Neuron (in vitro differentiated cells): Measurements from ENCODE around the gene PRR32.
"Not testable (repeated sequence)": the region's sequence is repeated elsewhere in the genome, so short reads cannot be mapped to it uniquely, and the experiment has no call there.

ENCODE experiments used
- H2AFZ ChIP-seq: one replicate; pipeline ENCODE4 v1.6.1; 2013; ENCODE audit warnings: low read depth, mild to moderate bottlenecking, inconsistent platforms, low read length, moderate library complexity
- H3K27me3 ChIP-seq: one replicate; pipeline ENCODE4 v1.6.1; 2013; ENCODE audit warnings: low read length; ENCODE audit not compliant: insufficient read depth
- H3K36me3 ChIP-seq: one replicate; pipeline ENCODE4 v1.6.1; 2013; ENCODE audit warnings: low read length; ENCODE audit not compliant: insufficient read depth
- H3K4me1 ChIP-seq: one replicate; pipeline ENCODE4 v1.6.1; 2013; ENCODE audit warnings: low read length; ENCODE audit not compliant: insufficient read depth
- H3K4me3 ChIP-seq: 2 replicates; pipeline ENCODE4 v1.5.1; 2013; ENCODE audit warnings: mild to moderate bottlenecking, low read length, moderate library complexity
- H3K9me3 ChIP-seq: one replicate; pipeline ENCODE4 v1.6.1; 2013; ENCODE audit warnings: low read length

Gene PRR32

GRCh38 chrX:126819429-126819828 lies at the start of gene PRR32:
Gene PRR32 (plus strand): TSS chrX:126819729. CDS start chrX:126819844, 115 bp downstream.
- H3K4me3 ChIP-seq: no peak within 1 kb of the TSS
- no peak within 1 kb of the TSS for H2AFZ ChIP-seq
- H3K36me3 ChIP-seq: no peaks in the 10 kb centered on the region
- no peaks in the 10 kb centered on the region for H3K4me1 ChIP-seq
- no peaks in the 10 kb centered on the region for H3K9me3 ChIP-seq
- no peaks in the 10 kb centered on the region for H3K27me3 ChIP-seq

GRCh38 chrX:126770179-126770578 lies 49.4 kb upstream of the PRR32 start:
- H3K4me1 ChIP-seq: no peaks in the 10 kb centered on the region
- no peak overlapping the region for H3K4me3 ChIP-seq
- no peak overlapping the region for H2AFZ ChIP-seq
- H3K36me3 ChIP-seq: no peaks in the 10 kb centered on the region
- no peaks in the 10 kb centered on the region for H3K27me3 ChIP-seq
- no peaks in the 10 kb centered on the region for H3K9me3 ChIP-seq

GRCh38 chrX:126785539-126785938 lies 34.0 kb upstream of the PRR32 start:
- Histone ChIP-seq H2AFZ (no peak overlapping the region), H3K36me3 (no peaks in the 10 kb centered on the region), H3K4me3 (no peak overlapping the region), H3K9me3 (no peaks in the 10 kb centered on the region), H3K27me3 (no peaks in the 10 kb centered on the region), H3K4me1 (no peaks in the 10 kb centered on the region)

- no peaks in the 10 kb centered on the region for H3K27me3 ChIP-seq
- H3K36me3 ChIP-seq: no peaks in the 10 kb centered on the region
Observed at GRCh38 chrX:126799059-126799458, 20.5 kb upstream of the PRR32 start.

GRCh38 chrX:126806784-126807183 lies 12.7 kb upstream of the PRR32 start:
- H3K36me3 ChIP-seq: not testable (repeated sequence)

More at GRCh38 chrX:126799059-126799458, 20.5 kb upstream of the PRR32 start:
- no peak overlapping the region for H3K4me3 ChIP-seq
- no peak overlapping the region for H2AFZ ChIP-seq
- no peaks in the 10 kb centered on the region for H3K4me1 ChIP-seq
- no peaks in the 10 kb centered on the region for H3K9me3 ChIP-seq

GRCh38 chrX:126815806-126816205 lies 3.7 kb upstream of the PRR32 start:
- no peaks in the 10 kb centered on the region for H3K9me3 ChIP-seq
- H2AFZ ChIP-seq: no peak overlapping the region
- H3K27me3 ChIP-seq: no peaks in the 10 kb centered on the region
- H3K4me1 ChIP-seq: no peaks in the 10 kb centered on the region
- no peak overlapping the region for H3K4me3 ChIP-seq
- H3K36me3 ChIP-seq: no peaks in the 10 kb centered on the region

More at GRCh38 chrX:126806784-126807183, 12.7 kb upstream of the PRR32 start:
- H3K4me3 ChIP-seq, H3K9me3 ChIP-seq, H2AFZ ChIP-seq, H3K4me1 ChIP-seq, H3K27me3 ChIP-seq: not testable (repeated sequence)

- Histone ChIP-seq H3K36me3 (no peaks in the 10 kb centered on the region), H3K27me3 (no peaks in the 10 kb centered on the region), H3K4me3 (no peak overlapping the region), H3K4me1 (no peaks in the 10 kb centered on the region), H3K9me3 (no peaks in the 10 kb centered on the region), H2AFZ (no peak overlapping the region)
Observed at GRCh38 chrX:126820700-126821420, 1.3 kb downstream of the PRR32 start.

GRCh38 chrX:126824338-126825007 lies 4.9 kb downstream of the PRR32 start:
- Histone ChIP-seq H3K36me3 (no peaks in the 10 kb centered on the region), H3K27me3 (no peaks in the 10 kb centered on the region), H3K9me3 (no peaks in the 10 kb centered on the region), H3K4me1 (no peaks in the 10 kb centered on the region), H3K4me3 (no peak overlapping the region), H2AFZ (no peak overlapping the region)

GRCh38 chrX:126825566-126826193 lies 6.2 kb downstream of the PRR32 start:
- H3K4me1 ChIP-seq: no peaks in the 10 kb centered on the region
- no peaks in the 10 kb centered on the region for H3K36me3 ChIP-seq
- no peaks in the 10 kb centered on the region for H3K27me3 ChIP-seq
- no peaks in the 10 kb centered on the region for H3K9me3 ChIP-seq
- H2AFZ ChIP-seq: no peak overlapping the region
- no peak overlapping the region for H3K4me3 ChIP-seq

- Histone ChIP-seq H3K4me3 (no peak overlapping the region), H2AFZ (no peak overlapping the region)
Observed at GRCh38 chrX:126836186-126836585, 16.7 kb downstream of the PRR32 start.

GRCh38 chrX:126847143-126847542 lies 27.6 kb downstream of the PRR32 start:
- H3K27me3 ChIP-seq: no peaks in the 10 kb centered on the region
- H3K9me3 ChIP-seq: no peaks in the 10 kb centered on the region
- no peak overlapping the region for H3K4me3 ChIP-seq
- H2AFZ ChIP-seq: no peak overlapping the region
- no peaks in the 10 kb centered on the region for H3K36me3 ChIP-seq
- no peaks in the 10 kb centered on the region for H3K4me1 ChIP-seq

More at GRCh38 chrX:126836186-126836585, 16.7 kb downstream of the PRR32 start:
- Histone ChIP-seq H3K27me3 (no peaks in the 10 kb centered on the region), H3K4me1 (no peaks in the 10 kb centered on the region), H3K36me3 (no peaks in the 10 kb centered on the region), H3K9me3 (no peaks in the 10 kb centered on the region)

GRCh38 chrX:126855839-126856524 lies 36.5 kb downstream of the PRR32 start:
- Histone ChIP-seq H3K9me3 (no peaks in the 10 kb centered on the region), H2AFZ (no peak overlapping the region), H3K36me3 (no peaks in the 10 kb centered on the region), H3K4me1 (no peaks in the 10 kb centered on the region), H3K27me3 (no peaks in the 10 kb centered on the region), H3K4me3 (no peak overlapping the region)
